Upper lobe of left lung (tissue), 4 donors: ENCODE measurements around the gene KRT7.
"Not testable (repeated sequence)": the region's sequence is repeated elsewhere in the genome, so short reads cannot be mapped to it uniquely, and the experiment has no call there.

Experiments
- EP300 ChIP-seq, 4 donors: sonication (generic); formaldehyde crosslinking; IDR thresholded peaks; one replicate each; pipeline ENCODE4 v1.5.1; 2017; ENCODE audit warnings: antibody characterized with exemption in 4 of 4, control low read depth in 2 of 4
- POLR2A ChIP-seq, 4 donors: fragments of 450-650 bp; IDR thresholded peaks; one replicate each; pipeline ENCODE4 v1.5.1; 2016 to 2017; ENCODE audit warnings: antibody characterized with exemption in 4 of 4, mild to moderate bottlenecking in 2 of 4
- POLR2AphosphoS5 ChIP-seq, 2 donors: sonication (generic); formaldehyde crosslinking; IDR thresholded peaks; one replicate each; pipeline ENCODE4 v1.5.1; 2017; ENCODE audit warnings: antibody characterized with exemption in 2 of 2
- TF ChIP-seq, protein P1 (sequence below), 6 experiments: fragments of 450-650 bp in 4 of 6; fragments of 200-600 bp in 2 of 6; sonication (generic) in 2 of 6; IDR thresholded peaks; one replicate each; pipeline ENCODE4 v1.5.1; 2016 to 2019; ENCODE audit warnings: antibody characterized with exemption in 6 of 6

DNA sequence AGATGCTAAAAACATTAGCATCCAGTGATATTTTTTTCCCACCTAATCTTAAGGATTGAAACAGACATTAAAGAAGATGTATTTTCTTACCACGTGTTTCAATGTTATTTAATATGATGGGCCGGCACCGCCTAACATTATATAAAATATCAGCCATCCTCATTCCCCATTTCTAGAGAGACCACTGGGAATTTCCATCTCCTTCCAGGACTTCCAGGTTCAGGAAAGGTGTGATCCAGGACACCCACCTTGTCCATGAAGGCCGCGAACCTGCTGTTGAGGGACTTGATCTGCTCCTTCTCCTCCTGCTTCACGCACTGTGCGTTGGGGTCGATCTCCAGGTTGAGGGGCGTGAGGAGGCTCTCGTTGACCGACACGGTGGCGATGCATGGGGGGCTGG, 24.9 kb downstream of the KRT7 start:
- TF ChIP-seq, protein P1, sequence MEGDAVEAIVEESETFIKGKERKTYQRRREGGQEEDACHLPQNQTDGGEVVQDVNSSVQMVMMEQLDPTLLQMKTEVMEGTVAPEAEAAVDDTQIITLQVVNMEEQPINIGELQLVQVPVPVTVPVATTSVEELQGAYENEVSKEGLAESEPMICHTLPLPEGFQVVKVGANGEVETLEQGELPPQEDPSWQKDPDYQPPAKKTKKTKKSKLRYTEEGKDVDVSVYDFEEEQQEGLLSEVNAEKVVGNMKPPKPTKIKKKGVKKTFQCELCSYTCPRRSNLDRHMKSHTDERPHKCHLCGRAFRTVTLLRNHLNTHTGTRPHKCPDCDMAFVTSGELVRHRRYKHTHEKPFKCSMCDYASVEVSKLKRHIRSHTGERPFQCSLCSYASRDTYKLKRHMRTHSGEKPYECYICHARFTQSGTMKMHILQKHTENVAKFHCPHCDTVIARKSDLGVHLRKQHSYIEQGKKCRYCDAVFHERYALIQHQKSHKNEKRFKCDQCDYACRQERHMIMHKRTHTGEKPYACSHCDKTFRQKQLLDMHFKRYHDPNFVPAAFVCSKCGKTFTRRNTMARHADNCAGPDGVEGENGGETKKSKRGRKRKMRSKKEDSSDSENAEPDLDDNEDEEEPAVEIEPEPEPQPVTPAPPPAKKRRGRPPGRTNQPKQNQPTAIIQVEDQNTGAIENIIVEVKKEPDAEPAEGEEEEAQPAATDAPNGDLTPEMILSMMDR (IDR thresholded peaks at IDR 0.05): not testable (repeated sequence)
- not testable (repeated sequence) for TF ChIP-seq POLR2A, POLR2AphosphoS5, EP300 (IDR thresholded peaks at IDR 0.05)
